Keratinocyte (primary cell): ENCODE data around the gene PGAM2. TPM values are rescaled to one million over a fixed set of nuclear protein-coding genes. Genes with fewer than 3 reads are reported as not detected.

ENCODE experiments used
- DNase-seq: peaks from one replicate; pipeline ENCODE4 v3.0.0-alpha.2; 2011; ENCODE audit warnings: low read depth, missing footprints, low spot score
- FAIRE-seq: peaks from 2 replicates; lab custom pipeline; 2011; peaks lifted over from hg19 to GRCh38; lab: Jason Lieb, UNC
- H2AFZ ChIP-seq: 2 replicates; pipeline ENCODE4 v1.6.0; 2012; ENCODE audit warnings: low read length, control low read depth, inconsistent platforms; ENCODE audit not compliant: control insufficient read depth
- H3K27ac ChIP-seq: 2 replicates; pipeline ENCODE4 v1.5.1; 2011; ENCODE audit warnings: low read length; ENCODE audit not compliant: control insufficient read depth, insufficient read depth
- H3K27me3 ChIP-seq: 3 replicates; pipeline ENCODE4 v1.6.0; 2011; ENCODE audit warnings: low read length; ENCODE audit not compliant: control insufficient read depth, insufficient read depth; ENCODE audit errors: extremely low read depth
- H3K36me3 ChIP-seq, 2 experiments: 2 replicates in 1 of 2; 3 replicates in 1 of 2; pipeline ENCODE4 v1.5.1; 2011; ENCODE audit warnings: low read length in 2 of 2, mild to moderate bottlenecking in 1 of 2; ENCODE audit not compliant: control insufficient read depth in 2 of 2, insufficient read depth in 2 of 2; ENCODE audit errors: extremely low read depth in 1 of 2
- H3K4me1 ChIP-seq: 3 replicates; pipeline ENCODE4 v1.5.1; 2011; ENCODE audit warnings: low read length; ENCODE audit not compliant: control insufficient read depth, insufficient read depth; ENCODE audit errors: extremely low read depth
- H3K4me2 ChIP-seq: 3 replicates; pipeline ENCODE4 v1.6.0; 2011; ENCODE audit warnings: low read depth, low read length; ENCODE audit not compliant: control insufficient read depth, insufficient read depth; ENCODE audit errors: extremely low read depth
- H3K4me3 ChIP-seq, 3 experiments: fragments of 200-600 bp in 1 of 3; sonication (generic) in 1 of 3; 2 replicates in 2 of 3; 3 replicates in 1 of 3; pipeline ENCODE4 v1.5.1; 2011 to 2016; ENCODE audit warnings: low read length in 3 of 3, mild to moderate bottlenecking in 3 of 3, control low read depth in 2 of 3, inconsistent platforms in 1 of 3, low read depth in 1 of 3, mixed read lengths in 1 of 3, mixed run types in 1 of 3, moderate library complexity in 1 of 3; ENCODE audit not compliant: control insufficient read depth in 2 of 3, insufficient read depth in 2 of 3; ENCODE audit errors: extremely low read depth in 1 of 3
- H3K79me2 ChIP-seq: 2 replicates; pipeline ENCODE4 v1.6.0; 2012; ENCODE audit warnings: low read length; ENCODE audit not compliant: control insufficient read depth, insufficient read depth
- H3K9ac ChIP-seq: 3 replicates; pipeline ENCODE4 v1.6.0; 2011; ENCODE audit warnings: low read length; ENCODE audit not compliant: control insufficient read depth, insufficient read depth; ENCODE audit errors: extremely low read depth
- H3K9me1 ChIP-seq: 3 replicates; pipeline ENCODE4 v1.6.0; 2011; ENCODE audit warnings: low read length; ENCODE audit not compliant: control insufficient read depth, insufficient read depth; ENCODE audit errors: extremely low read depth
- H3K9me3 ChIP-seq: 2 replicates; pipeline ENCODE4 v1.5.1; 2012; ENCODE audit warnings: low read depth, low read length; ENCODE audit not compliant: control insufficient read depth
- H4K20me1 ChIP-seq: 3 replicates; pipeline ENCODE4 v1.6.0; 2011; ENCODE audit warnings: low read length; ENCODE audit not compliant: control insufficient read depth, insufficient read depth; ENCODE audit errors: extremely low read depth
- EZH2 ChIP-seq: IDR thresholded peaks from one replicate; pipeline ENCODE4 v1.6.1; 2012; ENCODE audit warnings: inconsistent platforms, mild to moderate bottlenecking, low read length, moderate library complexity
- dilution Hi-C: fragments of 300-500 bp; cut with MboI; formaldehyde crosslinking; loops from one replicate; pipeline ENCODE4 v1.7.0; 2020; ENCODE audit warnings: low sequenced_read_pairs; ENCODE audit not compliant: extremely low pct_ligation_motif_present
- polyA plus RNA-seq, 5 experiments: library from polyadenylated mRNA; depleted of rRNA in 3 of 5; stranded (reverse) in 3 of 5; stranded (forward) in 1 of 5; unstranded in 1 of 5; fragments of >200 nt; gene quantifications; 1 replicate in 1 of 5; 2 replicates in 3 of 5; 3 replicates in 1 of 5; pipeline versions ENCODE4 v1.2.1 to v1.2.3, GENCODE V29; 2011 to 2012; ENCODE audit warnings: missing spikeins in 2 of 5, low read depth in 1 of 5, low replicate concordance in 1 of 5
- TF ChIP-seq, protein P1 (sequence below), 3 experiments: IDR thresholded peaks in 1 of 3; conservative IDR thresholded peaks in 1 of 3; optimal IDR thresholded peaks in 1 of 3; 2 replicates in 2 of 3; 3 replicates in 1 of 3; pipeline versions ENCODE3 to v1.5.1; 2011; ENCODE audit warnings: low read length in 3 of 3, mild to moderate bottlenecking in 3 of 3, moderate library complexity in 2 of 3, control low read depth in 1 of 3, inconsistent platforms in 1 of 3; ENCODE audit not compliant: insufficient read depth in 2 of 3; ENCODE audit errors: extremely low read depth in 1 of 3

PGAM2 gene
- polyA plus RNA-seq, 1 donor (not counting 4 experiments of a cell fraction or from before 2014, with no cell fraction given): not detected

GRCh38 chr7:44094365-44094764, 29.0 kb upstream of the PGAM2 start:
- H3K27me3 ChIP-seq: no peaks in the 10 kb centered on the region
- no peaks in the 10 kb centered on the region for H3K36me3 ChIP-seq
- DNase-seq (no peak), FAIRE-seq (no peak)
- no peak overlapping the region for H3K9ac ChIP-seq
- H3K4me2 ChIP-seq: no peak overlapping the region
- no peaks in the 10 kb centered on the region for H3K79me2 ChIP-seq
- H3K27ac ChIP-seq: no peak overlapping the region
- H4K20me1 ChIP-seq: no peaks in the 10 kb centered on the region
- no peak overlapping the region for H2AFZ ChIP-seq
- H3K4me3 ChIP-seq: no peak overlapping the region
- no peak for TF ChIP-seq EZH2
- TF ChIP-seq, protein P1, sequence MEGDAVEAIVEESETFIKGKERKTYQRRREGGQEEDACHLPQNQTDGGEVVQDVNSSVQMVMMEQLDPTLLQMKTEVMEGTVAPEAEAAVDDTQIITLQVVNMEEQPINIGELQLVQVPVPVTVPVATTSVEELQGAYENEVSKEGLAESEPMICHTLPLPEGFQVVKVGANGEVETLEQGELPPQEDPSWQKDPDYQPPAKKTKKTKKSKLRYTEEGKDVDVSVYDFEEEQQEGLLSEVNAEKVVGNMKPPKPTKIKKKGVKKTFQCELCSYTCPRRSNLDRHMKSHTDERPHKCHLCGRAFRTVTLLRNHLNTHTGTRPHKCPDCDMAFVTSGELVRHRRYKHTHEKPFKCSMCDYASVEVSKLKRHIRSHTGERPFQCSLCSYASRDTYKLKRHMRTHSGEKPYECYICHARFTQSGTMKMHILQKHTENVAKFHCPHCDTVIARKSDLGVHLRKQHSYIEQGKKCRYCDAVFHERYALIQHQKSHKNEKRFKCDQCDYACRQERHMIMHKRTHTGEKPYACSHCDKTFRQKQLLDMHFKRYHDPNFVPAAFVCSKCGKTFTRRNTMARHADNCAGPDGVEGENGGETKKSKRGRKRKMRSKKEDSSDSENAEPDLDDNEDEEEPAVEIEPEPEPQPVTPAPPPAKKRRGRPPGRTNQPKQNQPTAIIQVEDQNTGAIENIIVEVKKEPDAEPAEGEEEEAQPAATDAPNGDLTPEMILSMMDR (optimal IDR thresholded peaks at IDR 0.05 in 1 of 3, IDR thresholded peaks at IDR 0.05 in 1 of 3, conservative IDR thresholded peaks at IDR 0.05 in 1 of 3; ENCODE audit: extremely low read depth in 1 of 3, insufficient read depth in 2 of 3, low read length in 3 of 3): no peak
- dilution Hi-C loops: no loop called here
- H3K4me1 ChIP-seq: no peaks in the 10 kb centered on the region
- H3K9me3 ChIP-seq: no peaks in the 10 kb centered on the region
- no peaks in the 10 kb centered on the region for H3K9me1 ChIP-seq

GRCh38 chr7:44093102-44093641, 27.8 kb upstream of the PGAM2 start:
- DNase-seq (no peak), FAIRE-seq (no peak)
- Histone ChIP-seq H3K4me2 (no peak overlapping the region), H3K36me3 (no peaks in the 10 kb centered on the region), H3K4me1 (peaks cover 8% of the 10 kb centered on the region), H3K9me1 (no peaks in the 10 kb centered on the region), H3K4me3 (no peak overlapping the region), H3K27me3 (no peaks in the 10 kb centered on the region), H2AFZ (no peak overlapping the region), H3K9ac (no peak overlapping the region), H4K20me1 (no peaks in the 10 kb centered on the region), H3K79me2 (no peaks in the 10 kb centered on the region), H3K9me3 (no peaks in the 10 kb centered on the region), H3K27ac (no peak overlapping the region)
- TF ChIP-seq, protein P1 (optimal IDR thresholded peaks at IDR 0.05 in 1 of 3, IDR thresholded peaks at IDR 0.05 in 1 of 3, conservative IDR thresholded peaks at IDR 0.05 in 1 of 3; ENCODE audit: extremely low read depth in 1 of 3, insufficient read depth in 2 of 3, low read length in 3 of 3): no peak
- no peak for TF ChIP-seq EZH2
- dilution Hi-C loops: no loop called here
